ENCODE results near the gene CALML4. TPM values are rescaled to one million over a fixed set of nuclear protein-coding genes. Genes with fewer than 3 reads are reported as not detected.
A peak's percentile ranks its signal among the peaks of the same experiment; 100 is the strongest.

Gene CALML4
- total RNA-seq, 4 donors from 2014 or later, result 0.88 to 13.8 (median 8.3) TPM

DNA sequence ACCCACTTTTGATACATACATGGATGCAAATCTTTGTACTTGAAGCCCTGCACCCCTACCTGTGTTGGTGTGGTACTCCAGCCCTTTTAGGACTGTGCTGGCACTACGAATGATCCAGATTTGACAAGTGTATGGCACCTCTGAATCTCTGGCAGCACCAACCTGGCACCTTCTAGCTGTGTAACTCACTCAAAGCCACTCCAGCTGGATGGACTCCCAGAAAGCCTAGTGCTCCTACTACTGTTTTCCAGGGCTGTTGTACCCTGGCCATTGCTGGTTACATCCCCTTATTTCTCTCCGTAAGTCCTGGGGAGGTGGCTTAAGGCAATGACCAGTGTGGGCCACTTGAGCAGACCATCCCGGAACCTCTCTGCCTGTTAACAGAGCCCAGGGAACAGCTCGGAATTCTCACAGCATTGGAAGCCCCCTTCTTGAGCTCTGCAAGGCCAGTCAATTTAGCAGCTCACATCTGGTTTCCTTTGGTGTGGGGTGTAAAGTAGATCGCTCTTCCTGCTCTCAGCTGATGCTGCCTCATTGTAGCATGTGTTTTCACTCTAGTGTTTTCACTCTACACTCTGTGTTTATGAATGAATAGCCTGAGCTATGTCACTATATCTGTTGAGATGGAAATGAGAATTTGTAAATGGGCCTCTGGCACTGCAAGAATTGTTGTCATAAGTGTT, 12.2 kb downstream of the CALML4 start:
- H3K4me3 ChIP-seq, result no peak overlapping the region
- H3K9me3 ChIP-seq, result no peaks in the 10 kb centered on the region
- intact Hi-C loops (cut with DNase I; ENCODE audit: low total_unique reads), result no loop called here
- no peaks in the 10 kb centered on the region for H3K27me3 ChIP-seq
- no peak for DNase-seq
- no peak overlapping the region for H3K27ac ChIP-seq
- peaks cover 0 to 7% of the 10 kb centered on the region in 2 donors for H3K4me1 ChIP-seq
- H3K36me3 ChIP-seq, result no peaks in the 10 kb centered on the region
- TF ChIP-seq POLR2A (IDR thresholded peaks at IDR 0.05) (no peak), CTCF (IDR thresholded peaks at IDR 0.05) (no peak)

DNA sequence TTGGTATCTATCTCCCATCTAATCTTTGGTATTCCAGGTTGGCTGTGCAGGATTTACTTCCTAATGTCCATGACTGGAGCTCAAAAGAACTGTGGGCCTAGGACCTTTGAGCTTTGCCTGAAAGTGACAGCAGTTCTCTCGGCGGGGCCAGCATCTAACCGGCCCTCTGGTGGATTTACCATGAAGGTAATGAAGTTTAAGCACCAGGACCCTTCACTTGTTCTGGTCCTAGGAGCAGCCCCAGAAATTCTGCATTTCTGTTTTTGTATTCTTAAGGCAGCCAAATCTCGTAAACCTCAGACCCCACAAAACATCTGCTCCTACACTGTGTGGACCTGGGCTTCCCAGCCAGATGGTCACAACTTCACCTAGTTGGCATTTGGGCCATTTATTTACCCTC, 13.0 kb downstream of the CALML4 start:
- DNase-seq, result no peak
- no peak overlapping the region for H3K27ac ChIP-seq
- H3K36me3 ChIP-seq, result no peaks in the 10 kb centered on the region
- H3K9me3 ChIP-seq, result no peaks in the 10 kb centered on the region
- TF ChIP-seq CTCF (IDR thresholded peaks at IDR 0.05) (no peak), POLR2A (IDR thresholded peaks at IDR 0.05) (no peak)
- H3K27me3 ChIP-seq, result no peaks in the 10 kb centered on the region
- intact Hi-C loops (cut with DNase I; ENCODE audit: low total_unique reads), result no loop called here
- H3K4me1 ChIP-seq, result peaks cover 0 to 11% of the 10 kb centered on the region in 2 donors
- no peak overlapping the region for H3K4me3 ChIP-seq

DNA sequence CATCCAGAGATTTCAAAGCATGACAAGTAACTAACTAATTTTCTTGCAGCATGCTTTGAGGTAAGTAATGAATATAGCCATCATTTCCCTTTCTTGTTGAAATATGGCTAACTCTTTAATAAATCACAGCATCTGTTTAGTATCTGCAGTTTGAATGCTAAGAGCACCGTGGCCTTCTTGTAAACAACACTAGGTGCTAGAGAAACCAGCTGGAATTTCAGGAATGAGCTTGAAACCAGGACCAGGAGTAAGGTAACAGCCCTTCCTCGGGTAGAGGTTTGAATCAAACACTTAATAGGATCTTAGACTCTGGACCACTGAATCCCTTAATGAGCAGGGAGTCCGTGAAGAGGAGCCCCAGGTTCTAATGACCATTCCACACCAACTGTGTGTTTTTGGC, 13.6 kb downstream of the CALML4 start:
- H3K27me3 ChIP-seq, result no peaks in the 10 kb centered on the region
- H3K36me3 ChIP-seq, result no peaks in the 10 kb centered on the region
- peaks cover 0 to 11% of the 10 kb centered on the region in 2 donors for H3K4me1 ChIP-seq
- H3K9me3 ChIP-seq, result no peaks in the 10 kb centered on the region
- no peak overlapping the region for H3K4me3 ChIP-seq
- TF ChIP-seq CTCF (IDR thresholded peaks at IDR 0.05) (no peak), POLR2A (IDR thresholded peaks at IDR 0.05) (no peak)
- DNase-seq, result no peak
- no peak overlapping the region for H3K27ac ChIP-seq
- intact Hi-C loops (cut with DNase I; ENCODE audit: low total_unique reads), result no loop called here

DNA sequence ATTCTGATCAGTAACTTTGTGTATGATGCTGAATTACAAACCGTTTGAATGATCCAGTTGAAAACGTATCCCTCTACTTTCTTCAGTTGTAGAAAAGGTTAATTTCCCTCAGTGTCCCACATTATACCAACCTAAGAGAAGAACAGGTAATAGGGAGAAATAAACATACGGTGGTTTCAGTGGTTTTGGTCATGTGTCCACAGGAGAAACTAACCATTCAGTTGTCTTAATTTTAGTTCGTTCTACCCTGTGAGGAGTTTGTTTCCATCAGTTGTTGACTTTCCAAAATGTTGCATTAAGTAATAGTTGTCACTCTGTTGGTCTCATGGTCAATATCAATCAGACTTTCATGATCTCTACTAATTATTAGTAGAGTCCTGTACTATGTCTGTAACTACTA, 15.1 kb downstream of the CALML4 start:
- Histone ChIP-seq H3K4me1 (peaks cover 0 to 11% of the 10 kb centered on the region in 2 donors), H3K27ac (no peak overlapping the region), H3K4me3 (no peak overlapping the region), H3K27me3 (no peaks in the 10 kb centered on the region), H3K9me3 (no peaks in the 10 kb centered on the region), H3K36me3 (no peaks in the 10 kb centered on the region)
- intact Hi-C loops (cut with DNase I; ENCODE audit: low total_unique reads), result no loop called here
- DNase-seq, result no peak
- TF ChIP-seq CTCF (IDR thresholded peaks at IDR 0.05), result no peak
- no peak for TF ChIP-seq POLR2A (IDR thresholded peaks at IDR 0.05)

DNA sequence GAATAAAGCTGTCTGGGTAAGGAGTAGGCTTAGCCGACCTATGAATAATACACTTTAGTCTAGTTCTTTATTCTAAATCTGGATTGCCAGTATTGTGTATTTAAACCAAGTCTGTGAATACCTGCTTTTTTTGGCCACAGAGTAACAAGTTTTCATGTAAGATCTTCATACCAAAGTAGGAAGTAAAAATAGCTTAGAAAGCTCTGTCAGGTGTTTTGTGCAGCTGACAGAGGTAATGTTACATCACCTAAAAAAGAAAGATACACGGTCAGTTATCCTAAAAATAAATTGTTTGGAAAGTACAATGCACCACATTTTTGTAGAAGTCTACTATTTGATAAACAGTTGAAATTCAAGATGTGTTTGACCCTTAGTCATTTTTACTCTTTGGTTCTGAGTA, 16.5 kb downstream of the CALML4 start:
- H3K27ac ChIP-seq, result peak overlapping the region; percentile 54 to 74
- no peak overlapping the region for H3K4me3 ChIP-seq
- H3K27me3 ChIP-seq, result no peaks in the 10 kb centered on the region
- no peaks in the 10 kb centered on the region for H3K9me3 ChIP-seq
- peaks cover 0 to 11% of the 10 kb centered on the region in 2 donors for H3K4me1 ChIP-seq
- no peak for DNase-seq
- intact Hi-C loops (cut with DNase I; ENCODE audit: low total_unique reads), result no loop called here
- no peaks in the 10 kb centered on the region for H3K36me3 ChIP-seq
- TF ChIP-seq POLR2A (IDR thresholded peaks at IDR 0.05), result no peak
- TF ChIP-seq CTCF (IDR thresholded peaks at IDR 0.05), result no peak
